Keratinocyte (primary cell): ENCODE data around the gene GFPT2.

Experiments used
- EZH2 ChIP-seq: IDR thresholded peaks from one replicate; pipeline ENCODE4 v1.6.1; 2012; ENCODE audit warnings: inconsistent platforms, mild to moderate bottlenecking, low read length, moderate library complexity
- TF ChIP-seq, protein P1 (sequence below), 3 experiments: IDR thresholded peaks in 1 of 3; conservative IDR thresholded peaks in 1 of 3; optimal IDR thresholded peaks in 1 of 3; 2 replicates in 2 of 3; 3 replicates in 1 of 3; pipeline versions ENCODE3 to v1.5.1; 2011; ENCODE audit warnings: low read length in 3 of 3, mild to moderate bottlenecking in 3 of 3, moderate library complexity in 2 of 3, control low read depth in 1 of 3, inconsistent platforms in 1 of 3; ENCODE audit not compliant: insufficient read depth in 2 of 3; ENCODE audit errors: extremely low read depth in 1 of 3

DNA sequence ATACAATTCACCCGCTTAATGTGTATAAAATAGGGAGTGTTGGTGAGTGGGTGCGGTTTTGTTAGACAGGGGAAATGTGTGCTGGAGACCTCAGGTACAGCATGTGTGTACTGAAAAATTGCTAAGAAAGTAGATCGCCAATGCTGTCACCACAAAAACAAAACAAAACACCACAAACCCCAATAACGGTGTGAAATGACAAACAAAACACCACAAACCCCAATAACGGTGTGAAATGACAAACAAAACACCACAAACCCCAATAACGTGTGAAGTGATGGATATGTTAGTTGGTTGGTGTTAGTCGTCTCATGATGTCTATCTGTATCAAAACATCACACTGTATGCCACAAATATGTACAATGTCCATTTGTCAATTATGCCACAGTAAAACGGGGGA, 14.2 kb upstream of the GFPT2 start:
- TF ChIP-seq, protein P1, sequence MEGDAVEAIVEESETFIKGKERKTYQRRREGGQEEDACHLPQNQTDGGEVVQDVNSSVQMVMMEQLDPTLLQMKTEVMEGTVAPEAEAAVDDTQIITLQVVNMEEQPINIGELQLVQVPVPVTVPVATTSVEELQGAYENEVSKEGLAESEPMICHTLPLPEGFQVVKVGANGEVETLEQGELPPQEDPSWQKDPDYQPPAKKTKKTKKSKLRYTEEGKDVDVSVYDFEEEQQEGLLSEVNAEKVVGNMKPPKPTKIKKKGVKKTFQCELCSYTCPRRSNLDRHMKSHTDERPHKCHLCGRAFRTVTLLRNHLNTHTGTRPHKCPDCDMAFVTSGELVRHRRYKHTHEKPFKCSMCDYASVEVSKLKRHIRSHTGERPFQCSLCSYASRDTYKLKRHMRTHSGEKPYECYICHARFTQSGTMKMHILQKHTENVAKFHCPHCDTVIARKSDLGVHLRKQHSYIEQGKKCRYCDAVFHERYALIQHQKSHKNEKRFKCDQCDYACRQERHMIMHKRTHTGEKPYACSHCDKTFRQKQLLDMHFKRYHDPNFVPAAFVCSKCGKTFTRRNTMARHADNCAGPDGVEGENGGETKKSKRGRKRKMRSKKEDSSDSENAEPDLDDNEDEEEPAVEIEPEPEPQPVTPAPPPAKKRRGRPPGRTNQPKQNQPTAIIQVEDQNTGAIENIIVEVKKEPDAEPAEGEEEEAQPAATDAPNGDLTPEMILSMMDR (optimal IDR thresholded peaks at IDR 0.05 in 1 of 3, IDR thresholded peaks at IDR 0.05 in 1 of 3, conservative IDR thresholded peaks at IDR 0.05 in 1 of 3; ENCODE audit: extremely low read depth in 1 of 3, insufficient read depth in 2 of 3, low read length in 3 of 3), result no peak
- no peak for TF ChIP-seq EZH2
